ENCODE data around the gene HM13.

The HM13 gene

GRCh38 chr20:31474758-31475427 is 39.3 kb upstream of the HM13 start, which contains the start of the genes DEFB124 and REM1:
DEFB124 (minus strand) TSS chr20:31475127; CDS start chr20:31473013, 2,114 bp downstream.
REM1 (plus strand) TSS chr20:31475288; CDS start chr20:31476446, 1,158 bp downstream.
- no peaks in the 10 kb centered on the region for H3K4me1 Mint-ChIP-seq
- peaks cover 55% of the 10 kb centered on the region for H3K9me3 Mint-ChIP-seq
- no peak within 1 kb of the TSS for H3K27ac Mint-ChIP-seq

DNA sequence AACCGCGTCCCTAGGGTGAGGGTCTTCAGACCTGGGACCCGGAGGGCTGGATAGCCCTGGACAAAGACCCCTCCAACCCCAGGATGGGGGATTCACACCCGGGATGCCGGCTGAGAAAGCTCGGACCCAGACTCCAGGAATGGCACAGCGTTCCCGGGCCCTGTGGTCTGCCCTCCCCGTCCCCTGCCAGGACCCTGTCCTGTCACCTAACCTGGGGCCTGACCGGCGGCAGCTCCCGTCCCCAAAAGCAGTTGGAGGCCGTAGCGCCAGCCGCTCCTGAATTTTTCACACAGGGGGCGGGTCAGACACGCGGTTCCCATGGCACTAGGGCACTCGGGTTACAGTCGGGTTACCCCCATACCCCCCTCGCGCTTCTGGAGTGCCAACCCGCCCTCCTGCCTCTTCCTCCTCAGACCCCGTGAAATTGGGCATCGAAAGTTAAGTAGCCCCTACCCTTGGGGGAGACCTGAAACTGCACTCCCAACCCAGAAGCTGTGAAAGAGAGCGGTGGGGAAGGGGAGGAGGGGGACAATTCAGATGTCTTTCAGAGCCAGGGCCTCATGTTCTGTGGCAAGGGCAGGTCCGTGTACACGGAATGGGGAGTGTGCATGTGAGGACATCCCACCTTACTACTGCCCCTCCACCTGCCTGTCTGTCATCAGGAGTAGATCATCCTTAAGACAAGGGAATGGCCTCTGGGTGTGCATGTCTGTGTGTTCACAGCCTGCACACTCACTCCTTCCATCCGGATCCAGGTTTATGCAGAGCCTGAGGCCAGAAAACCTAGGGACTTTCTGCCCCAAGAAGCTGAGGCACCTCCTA is 38.6 kb upstream of the HM13 start:
- peaks cover 62% of the 10 kb centered on the region for H3K9me3 Mint-ChIP-seq
- H3K4me1 Mint-ChIP-seq: no peaks in the 10 kb centered on the region
- no peak overlapping the region for H3K27ac Mint-ChIP-seq
- H3K36me3 Mint-ChIP-seq (ENCODE audit: low read depth): peaks cover 5% of the 10 kb centered on the region
- H3K4me3 Mint-ChIP-seq: no peak overlapping the region
- H3K27me3 Mint-ChIP-seq (ENCODE audit: low read depth, poor library complexity): peaks cover 6% of the 10 kb centered on the region
- no peak for TF ChIP-seq CTCF (IDR thresholded peaks at IDR 0.05)
- DNase-seq: no peak

More at GRCh38 chr20:31474758-31475427, 39.3 kb upstream of the HM13 start, which contains the start of the genes DEFB124 and REM1:
- DNase-seq: no peak
- peaks cover 5% of the 10 kb centered on the region for H3K36me3 Mint-ChIP-seq (ENCODE audit: low read depth)
- peaks cover 3% of the 10 kb centered on the region for H3K27me3 Mint-ChIP-seq (ENCODE audit: low read depth, poor library complexity)
- no peak within 1 kb of the TSS for H3K4me3 Mint-ChIP-seq
- no peak for TF ChIP-seq CTCF (IDR thresholded peaks at IDR 0.05)

- H3K4me1 Mint-ChIP-seq: no peaks in the 10 kb centered on the region
- TF ChIP-seq CTCF (IDR thresholded peaks at IDR 0.05): no peak
- DNase-seq: no peak
- H3K27me3 Mint-ChIP-seq (ENCODE audit: low read depth, poor library complexity): peaks cover 6% of the 10 kb centered on the region
- H3K36me3 Mint-ChIP-seq (ENCODE audit: low read depth): peaks cover 5% of the 10 kb centered on the region
- H3K27ac Mint-ChIP-seq: no peak overlapping the region
- no peak overlapping the region for H3K4me3 Mint-ChIP-seq
- H3K9me3 Mint-ChIP-seq: peaks cover 67% of the 10 kb centered on the region
Measured at GRCh38 chr20:31476294-31476585, 38.0 kb upstream of the HM13 start.

GRCh38 chr20:31476643-31477215 is 37.5 kb upstream of the HM13 start:
- no peak for TF ChIP-seq CTCF (IDR thresholded peaks at IDR 0.05)
- Mint-ChIP-seq H3K4me1 (no peaks in the 10 kb centered on the region), H3K4me3 (no peak overlapping the region), H3K27me3 (ENCODE audit: low read depth, poor library complexity) (peaks cover 6% of the 10 kb centered on the region), H3K9me3 (peaks cover 72% of the 10 kb centered on the region), H3K27ac (no peak overlapping the region), H3K36me3 (ENCODE audit: low read depth) (peaks cover 5% of the 10 kb centered on the region)
- DNase-seq: no peak

GRCh38 chr20:31484001-31484400 is 30.2 kb upstream of the HM13 start:
- Mint-ChIP-seq H3K36me3 (ENCODE audit: low read depth) (no peaks in the 10 kb centered on the region), H3K27ac (no peak overlapping the region), H3K9me3 (peaks cover 71% of the 10 kb centered on the region), H3K4me1 (no peaks in the 10 kb centered on the region), H3K27me3 (ENCODE audit: low read depth, poor library complexity) (peaks cover 3% of the 10 kb centered on the region), H3K4me3 (no peak overlapping the region)
- no peak for TF ChIP-seq CTCF (IDR thresholded peaks at IDR 0.05)
- DNase-seq: no peak
